Retinal pigment epithelial cell (primary cell): ENCODE results near the gene ME1.
A peak's percentile ranks its signal among the peaks of the same experiment; 100 is the strongest.

Experiments
- DNase-seq: peaks from one replicate; pipeline ENCODE4 v3.0.0-alpha.2; 2010; ENCODE audit warnings: low read depth
- H3K4me3 ChIP-seq: 2 replicates; pipeline ENCODE4 v1.5.1; 2011; ENCODE audit warnings: mild to moderate bottlenecking, low read length, control low read depth, moderate library complexity
- TF ChIP-seq, protein P1 (sequence below): conservative IDR thresholded peaks from 2 replicates; pipeline ENCODE4 v1.5.1; 2011; ENCODE audit warnings: low read depth, low read length, control low read depth, inconsistent platforms

Gene ME1

GRCh38 chr6:83430611-83431544 lies at the start of gene ME1:
Gene ME1, minus strand, starts transcription at chr6:83431051. Its CDS starts 97 bp downstream, at chr6:83430954.
- DNase-seq: no peak
- TF ChIP-seq, protein P1, sequence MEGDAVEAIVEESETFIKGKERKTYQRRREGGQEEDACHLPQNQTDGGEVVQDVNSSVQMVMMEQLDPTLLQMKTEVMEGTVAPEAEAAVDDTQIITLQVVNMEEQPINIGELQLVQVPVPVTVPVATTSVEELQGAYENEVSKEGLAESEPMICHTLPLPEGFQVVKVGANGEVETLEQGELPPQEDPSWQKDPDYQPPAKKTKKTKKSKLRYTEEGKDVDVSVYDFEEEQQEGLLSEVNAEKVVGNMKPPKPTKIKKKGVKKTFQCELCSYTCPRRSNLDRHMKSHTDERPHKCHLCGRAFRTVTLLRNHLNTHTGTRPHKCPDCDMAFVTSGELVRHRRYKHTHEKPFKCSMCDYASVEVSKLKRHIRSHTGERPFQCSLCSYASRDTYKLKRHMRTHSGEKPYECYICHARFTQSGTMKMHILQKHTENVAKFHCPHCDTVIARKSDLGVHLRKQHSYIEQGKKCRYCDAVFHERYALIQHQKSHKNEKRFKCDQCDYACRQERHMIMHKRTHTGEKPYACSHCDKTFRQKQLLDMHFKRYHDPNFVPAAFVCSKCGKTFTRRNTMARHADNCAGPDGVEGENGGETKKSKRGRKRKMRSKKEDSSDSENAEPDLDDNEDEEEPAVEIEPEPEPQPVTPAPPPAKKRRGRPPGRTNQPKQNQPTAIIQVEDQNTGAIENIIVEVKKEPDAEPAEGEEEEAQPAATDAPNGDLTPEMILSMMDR: no peak
- peak within 1 kb of the TSS; percentile 67 for H3K4me3 ChIP-seq

DNA sequence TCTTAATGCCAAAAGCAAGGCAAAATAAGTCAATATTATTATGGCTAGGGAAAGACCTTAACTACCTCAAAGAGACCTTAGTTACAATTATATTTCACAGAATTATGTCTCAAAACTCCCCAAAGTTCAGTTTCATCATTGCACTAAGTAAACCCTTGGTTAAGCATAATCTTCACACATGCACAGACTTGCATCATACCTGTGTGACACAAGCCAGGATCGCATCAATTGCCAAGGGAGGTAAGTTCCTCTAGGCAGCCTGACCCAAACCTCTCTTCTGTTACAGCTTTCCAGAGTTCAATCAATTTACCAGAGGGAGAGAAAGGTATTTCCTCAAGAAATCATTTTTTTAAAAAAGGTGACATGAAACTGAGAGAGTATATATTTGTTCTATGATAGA lies 49.6 kb upstream of the ME1 start:
- H3K4me3 ChIP-seq: no peak overlapping the region
- no peak for DNase-seq
- TF ChIP-seq, protein P1: no peak

- no peak for DNase-seq
- H3K4me3 ChIP-seq: no peak overlapping the region
- TF ChIP-seq, protein P1: no peak
These were observed 48.5 kb upstream of the ME1 start for GRCh38 chr6:83479389-83479788.

DNA sequence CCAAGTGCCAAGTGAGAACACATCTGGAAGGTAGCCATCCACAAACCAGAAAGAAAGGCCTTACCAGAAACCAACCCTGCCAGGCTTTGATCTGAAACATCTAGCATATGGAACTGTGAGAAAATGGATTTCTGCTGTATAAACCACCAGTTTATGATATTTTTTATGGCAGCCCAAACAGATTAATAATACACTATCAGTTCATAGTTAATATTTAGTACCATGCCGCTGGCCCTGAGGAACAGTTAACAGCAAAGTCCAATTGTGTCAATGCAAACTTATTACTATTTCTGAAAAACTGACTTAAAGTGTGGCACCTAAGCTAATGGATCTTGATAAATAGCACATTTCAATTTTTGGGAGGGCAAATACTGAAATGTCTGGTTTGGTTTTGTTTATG lies 46.1 kb upstream of the ME1 start:
- TF ChIP-seq, protein P1: no peak
- H3K4me3 ChIP-seq: no peak overlapping the region
- no peak for DNase-seq

- TF ChIP-seq, protein P1: no peak
- no peak overlapping the region for H3K4me3 ChIP-seq
- DNase-seq: no peak
These were observed 43.5 kb upstream of the ME1 start for GRCh38 chr6:83474309-83474708.

- DNase-seq: no peak
- TF ChIP-seq, protein P1: no peak
- no peak overlapping the region for H3K4me3 ChIP-seq
These were observed 41.9 kb upstream of the ME1 start for GRCh38 chr6:83472767-83473166.

GRCh38 chr6:83470587-83470986 lies 39.7 kb upstream of the ME1 start:
- TF ChIP-seq, protein P1: no peak
- no peak overlapping the region for H3K4me3 ChIP-seq
- no peak for DNase-seq
